HG03442 (cell line): ENCODE measurements around the gene TP53I3.
"Not testable (repeated sequence)": the region's sequence is repeated elsewhere in the genome, so short reads cannot be mapped to it uniquely, and the experiment has no call there.

Experiments used
- ATAC-seq: cut with Tn5 transposase; IDR thresholded peaks from one replicate; pipeline ENCODE4 v1.9.1; 2021; ENCODE audit warnings: mild to moderate bottlenecking, moderate library complexity; ENCODE audit not compliant: unreplicated experiment

TP53I3 gene

GRCh38 chr2:24100732-24101131, 16.1 kb upstream of the TP53I3 start:
- ATAC-seq, result not testable (repeated sequence)

GRCh38 chr2:24095171-24095677, 10.6 kb upstream of the TP53I3 start:
- not testable (repeated sequence) for ATAC-seq

- ATAC-seq, result not testable (repeated sequence)
Observed at GRCh38 chr2:24093270-24093669, 8.6 kb upstream of the TP53I3 start.

- ATAC-seq, result no peak
Observed at GRCh38 chr2:24088821-24089359, 4.3 kb upstream of the TP53I3 start.

GRCh38 chr2:24087032-24087431, 2.4 kb upstream of the TP53I3 start:
- ATAC-seq, result no peak

- no peak for ATAC-seq
Observed at GRCh38 chr2:24086241-24086640, 1.6 kb upstream of the TP53I3 start.

GRCh38 chr2:24085200-24085489, 511 bp upstream of the TP53I3 start:
- no peak for ATAC-seq

GRCh38 chr2:24083567-24084385, 858 bp downstream of the TP53I3 start:
- ATAC-seq, result peak; percentile 84

GRCh38 chr2:24082787-24083566, 1.7 kb downstream of the TP53I3 start:
- no peak for ATAC-seq

- no peak for ATAC-seq
Observed at GRCh38 chr2:24080701-24081100, 3.9 kb downstream of the TP53I3 start.

- ATAC-seq, result no peak
Observed at GRCh38 chr2:24077879-24078278, 6.8 kb downstream of the TP53I3 start.

GRCh38 chr2:24077535-24077877, 7.1 kb downstream of the TP53I3 start:
- no peak for ATAC-seq

GRCh38 chr2:24076849-24077534, 7.6 kb downstream of the TP53I3 start:
- peak; percentile 5 for ATAC-seq

- peak; percentile 95 for ATAC-seq
Observed at GRCh38 chr2:24075915-24076848, 8.5 kb downstream of the TP53I3 start, which contains the start of gene SF3B6. SF3B6 (minus strand) TSS chr2:24076326; CDS start chr2:24076229, 97 bp downstream.

- ATAC-seq, result no peak
Observed at GRCh38 chr2:24075259-24075658, 9.4 kb downstream of the TP53I3 start.

GRCh38 chr2:24073816-24074215, 10.8 kb downstream of the TP53I3 start:
- no peak for ATAC-seq

- no peak for ATAC-seq
Observed at GRCh38 chr2:24072259-24072658, 12.4 kb downstream of the TP53I3 start.

GRCh38 chr2:24065341-24065740, 19.3 kb downstream of the TP53I3 start:
- ATAC-seq, result no peak

GRCh38 chr2:24058564-24059271, 25.9 kb downstream of the TP53I3 start:
- ATAC-seq, result no peak
